A549 (cell line): ENCODE data around the gene XYLT1. TPM values are rescaled to one million over a fixed set of nuclear protein-coding genes. Genes with fewer than 3 reads are reported as not detected.

ENCODE experiments used
- ATAC-seq, 2 experiments: fragments of 200-7000 bp in 1 of 2; fragments of >200 bp in 1 of 2; cut with Nextera tagmentation in 1 of 2; cut with Tn5 transposase in 1 of 2; 3 replicates each; pipeline versions ENCODE4 v1.8.0 to v1.9.1; 2018 to 2020; ENCODE audit warnings: mild to moderate bottlenecking in 1 of 2, moderate library complexity in 1 of 2
- CTCF ChIA-PET: fragments of 300-600 bp; sonication (Branson Sonifier 250); formaldehyde crosslinking; extraction: SDS; loops from one replicate; lab custom pipeline; 2021; ENCODE audit warnings: antibody characterized with exemption, inconsistent platforms; lab: Yijun Ruan, JAX
- POLR2A ChIA-PET: fragments of 350-600 bp; formaldehyde crosslinking; extraction: SDS; loops from one replicate; lab custom pipeline; 2021; ENCODE audit warnings: antibody characterized with exemption, inconsistent platforms; lab: Yijun Ruan, JAX
- DNase-seq, 2 experiments: peaks; one replicate each; pipeline versions ENCODE4 v3.0.0 to v3.0.0-alpha.2; 2011 to 2016; ENCODE audit warnings: low read depth in 1 of 2, low spot score in 1 of 2
- FAIRE-seq: peaks from 2 replicates; lab custom pipeline; 2011; peaks lifted over from hg19 to GRCh38; lab: Jason Lieb, UNC
- H3K27ac ChIP-seq, 2 experiments: fragments of >200 bp; sonication (Bioruptor Twin); formaldehyde crosslinking; 3 replicates each; pipeline ENCODE4 v1.5.1; 2016 to 2017
- H3K4me1 ChIP-seq: fragments of >200 bp; sonication (Bioruptor Twin); formaldehyde crosslinking; 3 replicates; pipeline ENCODE4 v1.6.1; 2016
- H3K4me2 ChIP-seq: fragments of >200 bp; sonication (Bioruptor Twin); formaldehyde crosslinking; 3 replicates; pipeline ENCODE4 v1.6.1; 2016
- H3K4me3 ChIP-seq: fragments of >200 bp; sonication (Bioruptor Twin); formaldehyde crosslinking; 3 replicates; pipeline ENCODE4 v1.5.1; 2016
- H3K9me3 ChIP-seq: fragments of >200 bp; sonication (Bioruptor Twin); formaldehyde crosslinking; 3 replicates; pipeline ENCODE4 v1.6.1; 2016
- BCL3 ChIP-seq: fragments of >200 bp; sonication (Bioruptor Twin); formaldehyde crosslinking; IDR thresholded peaks from 3 replicates; pipeline ENCODE4 v1.6.1; 2016
- CBX2 ChIP-seq: fragments of 200-600 bp; sonication (generic); IDR thresholded peaks from 2 replicates; pipeline ENCODE4 v1.6.1; 2016; ENCODE audit warnings: low read depth, mild to moderate bottlenecking, borderline replicate concordance
- CBX8 ChIP-seq: fragments of 200-600 bp; sonication (generic); IDR thresholded peaks from 2 replicates; pipeline ENCODE4 v1.6.1; 2016
- CEBPB ChIP-seq, 2 experiments: fragments of >200 bp in 1 of 2; sonication (Bioruptor Twin) in 1 of 2; formaldehyde crosslinking in 1 of 2; IDR thresholded peaks; 2 replicates each; pipeline ENCODE4 v1.6.1; 2012 to 2016
- EHF ChIP-seq: fragments of 250-450 bp; sonication (Bioruptor Pico); IDR thresholded peaks from 2 replicates; pipeline ENCODE4 v1.5.0; 2020; ENCODE audit warnings: mild to moderate bottlenecking
- EHMT2 ChIP-seq: fragments of 200-600 bp; sonication (generic); IDR thresholded peaks from 2 replicates; pipeline ENCODE4 v1.6.1; 2016; ENCODE audit warnings: antibody characterized with exemption, low read depth, mild to moderate bottlenecking, moderate library complexity
- ELK1 ChIP-seq: fragments of 150-350 bp; IDR thresholded peaks from 2 replicates; pipeline ENCODE4 v1.6.1; 2014; ENCODE audit warnings: low read depth, mild to moderate bottlenecking, low read length
- EP300 ChIP-seq, 2 experiments: fragments of >200 bp; sonication (Bioruptor Twin); formaldehyde crosslinking; IDR thresholded peaks; 2 replicates in 1 of 2; 3 replicates in 1 of 2; pipeline ENCODE4 v1.6.1; 2016 to 2017
- FOSL2 ChIP-seq, 2 experiments: fragments of 450-650 bp in 1 of 2; fragments of >200 bp in 1 of 2; sonication (Bioruptor Twin) in 1 of 2; formaldehyde crosslinking; IDR thresholded peaks; 2 replicates each; pipeline versions ENCODE4 v1.5.0 to v1.6.1; 2016 to 2020; ENCODE audit warnings: mild to moderate bottlenecking in 1 of 2, moderate library complexity in 1 of 2
- FOXS1 ChIP-seq: fragments of 250-450 bp; sonication (Bioruptor Pico); IDR thresholded peaks from 2 replicates; pipeline ENCODE4 v1.5.0; 2020; ENCODE audit warnings: mild to moderate bottlenecking, moderate library complexity
- GATA3 ChIP-seq: IDR thresholded peaks from 2 replicates; pipeline ENCODE4 v1.6.1; 2012; ENCODE audit warnings: borderline replicate concordance
- HDAC2 ChIP-seq: fragments of 200-600 bp; sonication (generic); IDR thresholded peaks from 2 replicates; pipeline ENCODE4 v1.6.1; 2016
- HOXA7 ChIP-seq: fragments of 250-450 bp; sonication (Bioruptor Pico); IDR thresholded peaks from 2 replicates; pipeline ENCODE4 v1.5.0; 2020; ENCODE audit warnings: mild to moderate bottlenecking, moderate library complexity
- HOXB5 ChIP-seq: fragments of 250-450 bp; sonication (Bioruptor Pico); IDR thresholded peaks from 2 replicates; pipeline ENCODE4 v1.5.0; 2020; ENCODE audit warnings: mild to moderate bottlenecking, moderate library complexity
- KDM1A ChIP-seq: fragments of 200-600 bp; sonication (generic); IDR thresholded peaks from 2 replicates; pipeline ENCODE4 v1.6.1; 2016; ENCODE audit warnings: low read depth, mild to moderate bottlenecking
- KDM5A ChIP-seq: fragments of 200-600 bp; sonication (generic); IDR thresholded peaks from 2 replicates; pipeline ENCODE4 v1.6.1; 2016; ENCODE audit warnings: antibody characterized with exemption, mild to moderate bottlenecking
- NFE2L2 ChIP-seq: fragments of 150-350 bp; conservative IDR thresholded peaks from 2 replicates; pipeline ENCODE4 v1.6.1; 2014; ENCODE audit warnings: low read length
- PHF8 ChIP-seq: fragments of 200-600 bp; sonication (generic); IDR thresholded peaks from 2 replicates; pipeline ENCODE4 v1.6.1; 2016; ENCODE audit warnings: low read depth, mild to moderate bottlenecking, antibody characterized with exemption, moderate library complexity, borderline replicate concordance
- POLR2A ChIP-seq: IDR thresholded peaks from 2 replicates; pipeline ENCODE4 v1.6.1; 2012; ENCODE audit warnings: mild to moderate bottlenecking, low read length
- RAD21 ChIP-seq, 2 experiments: fragments of >200 bp in 1 of 2; sonication (Bioruptor Twin) in 1 of 2; formaldehyde crosslinking in 1 of 2; IDR thresholded peaks in 1 of 2; conservative IDR thresholded peaks in 1 of 2; 2 replicates in 1 of 2; 3 replicates in 1 of 2; pipeline ENCODE4 v1.6.1; 2012 to 2018; ENCODE audit warnings: inconsistent platforms in 1 of 2
- RARB ChIP-seq: fragments of 250-450 bp; sonication (Bioruptor Pico); IDR thresholded peaks from 2 replicates; pipeline ENCODE4 v1.8.0; 2021; ENCODE audit warnings: mild to moderate bottlenecking, moderate library complexity
- RCOR1 ChIP-seq: fragments of 150-350 bp; IDR thresholded peaks from 2 replicates; pipeline ENCODE4 v1.6.1; 2014; ENCODE audit warnings: antibody characterized with exemption, low read length, low read depth
- SREBF2 ChIP-seq: fragments of 450-650 bp; IDR thresholded peaks from 2 replicates; pipeline ENCODE4 v1.6.1; 2014; ENCODE audit warnings: mild to moderate bottlenecking, moderate library complexity
- ZC3H11A ChIP-seq: fragments of 450-650 bp; IDR thresholded peaks from 2 replicates; pipeline ENCODE4 v1.6.1; 2014; ENCODE audit warnings: antibody characterized with exemption, mild to moderate bottlenecking
- ZNF302 ChIP-seq: fragments of 250-450 bp; sonication (Bioruptor Pico); IDR thresholded peaks from 2 replicates; pipeline ENCODE4 v1.9.0; 2021; ENCODE audit warnings: inconsistent platforms, mild to moderate bottlenecking, moderate library complexity
- WGBS: methylation state at CpG from one replicate; pipeline ENCODE4 v1.1.6; 2017; ENCODE audit errors: missing lambda C conversion rate; 5-methylcytosine and 5-hydroxymethylcytosine counted together
- polyA plus RNA-seq, 4 experiments: library from polyadenylated mRNA; depleted of rRNA in 3 of 4; stranded (reverse); fragments of >200 nt; fragmentation: RNase III in 1 of 4; extraction: RNeasy Plus Mini Kit Qiagen cat#74134 plus additional on column Dnase treatment in 1 of 4; gene quantifications; 2 replicates in 3 of 4; 3 replicates in 1 of 4; pipeline ENCODE4 v1.2.3, GENCODE V29; 2011 to 2017
- TF ChIP-seq, protein P1 (sequence below): IDR thresholded peaks from 2 replicates; pipeline ENCODE4 v1.6.1; 2012

Gene XYLT1
- polyA plus RNA-seq, 2 of the 4 experiments (the other 2 are of a cell fraction), result 0.78 to 0.88 TPM

DNA sequence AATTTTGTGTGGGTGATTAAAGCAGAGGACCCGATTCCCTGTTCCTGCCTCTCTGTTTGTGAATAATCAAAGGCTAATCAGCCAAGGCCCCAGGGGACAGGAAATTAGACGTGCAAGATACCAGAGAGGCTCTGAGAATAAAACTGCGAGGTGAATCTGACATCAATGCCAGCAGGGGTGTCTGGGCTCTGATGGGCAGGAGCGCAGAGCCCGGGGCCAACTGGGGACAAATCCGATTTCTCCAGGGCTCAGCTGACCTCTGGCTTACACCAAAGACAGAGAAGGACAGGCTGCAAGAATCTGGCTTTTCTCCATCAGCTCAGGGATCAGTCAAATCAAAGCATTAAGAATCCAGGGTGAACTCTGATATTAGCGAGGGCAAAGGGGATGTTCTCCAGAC is 174.3 kb downstream of the XYLT1 start (continued):
- no peak for TF ChIP-seq RAD21 (conservative IDR thresholded peaks at IDR 0.05 in 1 of 2, IDR thresholded peaks at IDR 0.05 in 1 of 2)
- no peak for TF ChIP-seq HOXA7 (CRISPR knock-in tag)
- no peak for TF ChIP-seq EHF (CRISPR knock-in tag)
- no peak for TF ChIP-seq ELK1

DNA sequence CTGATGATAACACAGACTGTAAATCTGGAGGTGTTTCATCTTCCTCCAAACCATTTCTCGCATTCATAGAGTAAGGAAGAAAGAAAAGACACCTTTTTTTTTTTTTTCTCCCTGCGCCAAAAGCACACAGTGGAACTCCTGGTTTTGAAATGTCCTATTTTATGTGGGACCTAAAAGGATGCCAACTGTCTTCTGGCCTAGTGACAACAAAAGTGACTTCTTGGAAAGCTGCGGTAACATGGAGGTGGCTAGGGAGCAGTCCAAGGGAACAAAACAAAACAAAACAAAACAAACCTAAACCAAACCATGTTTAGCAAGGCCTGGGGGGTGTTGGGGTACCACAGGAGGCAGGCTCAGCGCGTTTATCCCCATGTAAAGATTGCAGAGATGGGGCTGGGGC is 174.8 kb downstream of the XYLT1 start:
- POLR2A ChIA-PET, result no interaction called here
- TF ChIP-seq EHF (CRISPR knock-in tag), result no peak
- TF ChIP-seq EHMT2, result no peak
- no peak for TF ChIP-seq NFE2L2
- TF ChIP-seq KDM1A, result no peak
- no peak for TF ChIP-seq RAD21 (conservative IDR thresholded peaks at IDR 0.05 in 1 of 2, IDR thresholded peaks at IDR 0.05 in 1 of 2)
- TF ChIP-seq KDM5A, result no peak
- no peak for TF ChIP-seq PHF8
- no peak for TF ChIP-seq BCL3
- no peak for TF ChIP-seq ZC3H11A
- TF ChIP-seq RCOR1, result no peak
- no peak for TF ChIP-seq HOXB5 (CRISPR knock-in tag)
- TF ChIP-seq SREBF2, result no peak
- TF ChIP-seq POLR2A, result no peak
- no peak for TF ChIP-seq CBX2
- H3K9me3 ChIP-seq, result no peaks in the 10 kb centered on the region
- H3K4me1 ChIP-seq, result no peaks in the 10 kb centered on the region
- H3K4me2 ChIP-seq, result no peak overlapping the region
- ATAC-seq, result no peak
- no peak overlapping the region for H3K4me3 ChIP-seq
- no peak overlapping the region for H3K27ac ChIP-seq
- no peak for DNase-seq
- CTCF ChIA-PET, result no interaction called here
- WGBS, result 30% methylated on average over 5 of the region's 5 CpGs
- no peak for FAIRE-seq

GRCh38 chr16:17294856-17295255 is 175.9 kb downstream of the XYLT1 start:
- no peak for FAIRE-seq
- POLR2A ChIA-PET, result no interaction called here
- no peak overlapping the region for H3K4me3 ChIP-seq
- no peaks in the 10 kb centered on the region for H3K9me3 ChIP-seq
- TF ChIP-seq HDAC2, result no peak
- no peak for TF ChIP-seq PHF8
- TF ChIP-seq, protein P1, sequence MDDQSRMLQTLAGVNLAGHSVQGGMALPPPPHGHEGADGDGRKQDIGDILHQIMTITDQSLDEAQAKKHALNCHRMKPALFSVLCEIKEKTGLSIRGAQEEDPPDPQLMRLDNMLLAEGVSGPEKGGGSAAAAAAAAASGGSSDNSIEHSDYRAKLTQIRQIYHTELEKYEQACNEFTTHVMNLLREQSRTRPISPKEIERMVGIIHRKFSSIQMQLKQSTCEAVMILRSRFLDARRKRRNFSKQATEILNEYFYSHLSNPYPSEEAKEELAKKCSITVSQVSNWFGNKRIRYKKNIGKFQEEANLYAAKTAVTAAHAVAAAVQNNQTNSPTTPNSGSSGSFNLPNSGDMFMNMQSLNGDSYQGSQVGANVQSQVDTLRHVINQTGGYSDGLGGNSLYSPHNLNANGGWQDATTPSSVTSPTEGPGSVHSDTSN, result no peak
- no peak for TF ChIP-seq ELK1
- no peak for TF ChIP-seq EP300 (IDR thresholded peaks at IDR 0.05)
- no peak for TF ChIP-seq FOXS1 (CRISPR knock-in tag)
- TF ChIP-seq ZNF302 (CRISPR knock-in tag), result no peak
- no peak for TF ChIP-seq RARB (CRISPR knock-in tag)
- no peak for TF ChIP-seq CEBPB (IDR thresholded peaks at IDR 0.05)
- TF ChIP-seq EHF (CRISPR knock-in tag), result no peak
- no peak for TF ChIP-seq FOSL2 (IDR thresholded peaks at IDR 0.05)
- no peak for TF ChIP-seq FOSL2 (CRISPR knock-in tag; IDR thresholded peaks at IDR 0.05)
- TF ChIP-seq CBX8, result no peak
- no peak for TF ChIP-seq GATA3
- TF ChIP-seq, all 56 proteins: peak for 0
- CTCF ChIA-PET, result no interaction called here
- H3K27ac ChIP-seq, result no peak overlapping the region
- no peaks in the 10 kb centered on the region for H3K4me1 ChIP-seq
- 23% methylated on average over 3 of the region's 3 CpGs for WGBS
- DNase-seq (no peak), ATAC-seq (no peak)
- no peak overlapping the region for H3K4me2 ChIP-seq
